HG02571 (cell line): ENCODE results near the gene IKZF5.

Experiments
- ATAC-seq: cut with Tn5 transposase; IDR thresholded peaks from one replicate; pipeline ENCODE4 v1.9.1; 2021; ENCODE audit warnings: mild to moderate bottlenecking, moderate library complexity; ENCODE audit not compliant: unreplicated experiment

The IKZF5 gene

GRCh38 chr10:123008355-123009104 is at the start of gene IKZF5, which contains the start of gene ACADSB:
Gene IKZF5 (minus strand): TSS chr10:123008795. CDS start chr10:122998625, 10,170 bp downstream.
Gene ACADSB (plus strand): TSS chr10:123009006. CDS start chr10:123009030, 24 bp downstream.
- peak; percentile 81 for ATAC-seq

- no peak for ATAC-seq
Observed at GRCh38 chr10:123057968-123058367, 49.4 kb upstream of the IKZF5 start.

- no peak for ATAC-seq
Observed at GRCh38 chr10:123045961-123046731, 37.6 kb upstream of the IKZF5 start.

GRCh38 chr10:123044391-123044790 is 35.8 kb upstream of the IKZF5 start:
- ATAC-seq: no peak

- peak; percentile 58 for ATAC-seq
Observed at GRCh38 chr10:123043409-123043925, 34.9 kb upstream of the IKZF5 start.

GRCh38 chr10:123042708-123043408 is 34.3 kb upstream of the IKZF5 start:
- ATAC-seq: no peak

GRCh38 chr10:123039632-123039930 is 31.0 kb upstream of the IKZF5 start:
- no peak for ATAC-seq

- ATAC-seq: no peak
Observed at GRCh38 chr10:123038782-123039631, 30.4 kb upstream of the IKZF5 start.

GRCh38 chr10:123035467-123036086 is 27.0 kb upstream of the IKZF5 start:
- no peak for ATAC-seq

- ATAC-seq: no peak
Observed at GRCh38 chr10:123034332-123034731, 25.7 kb upstream of the IKZF5 start.

GRCh38 chr10:123031124-123031523 is 22.5 kb upstream of the IKZF5 start:
- ATAC-seq: no peak

GRCh38 chr10:123027861-123028260 is 19.3 kb upstream of the IKZF5 start:
- no peak for ATAC-seq

GRCh38 chr10:123026302-123026701 is 17.7 kb upstream of the IKZF5 start:
- no peak for ATAC-seq

GRCh38 chr10:123024540-123024939 is 15.9 kb upstream of the IKZF5 start:
- ATAC-seq: no peak

- ATAC-seq: no peak
Observed at GRCh38 chr10:123021517-123021916, 12.9 kb upstream of the IKZF5 start.

GRCh38 chr10:123019941-123020703 is 11.5 kb upstream of the IKZF5 start:
- ATAC-seq: no peak

GRCh38 chr10:123019264-123019663 is 10.7 kb upstream of the IKZF5 start:
- ATAC-seq: no peak

- ATAC-seq: no peak
Observed at GRCh38 chr10:123018531-123018930, 9.9 kb upstream of the IKZF5 start.

GRCh38 chr10:123017421-123018165 is 9.0 kb upstream of the IKZF5 start:
- ATAC-seq: no peak
